Measurements from ENCODE around the gene TGM5.

Gene TGM5

DNA sequence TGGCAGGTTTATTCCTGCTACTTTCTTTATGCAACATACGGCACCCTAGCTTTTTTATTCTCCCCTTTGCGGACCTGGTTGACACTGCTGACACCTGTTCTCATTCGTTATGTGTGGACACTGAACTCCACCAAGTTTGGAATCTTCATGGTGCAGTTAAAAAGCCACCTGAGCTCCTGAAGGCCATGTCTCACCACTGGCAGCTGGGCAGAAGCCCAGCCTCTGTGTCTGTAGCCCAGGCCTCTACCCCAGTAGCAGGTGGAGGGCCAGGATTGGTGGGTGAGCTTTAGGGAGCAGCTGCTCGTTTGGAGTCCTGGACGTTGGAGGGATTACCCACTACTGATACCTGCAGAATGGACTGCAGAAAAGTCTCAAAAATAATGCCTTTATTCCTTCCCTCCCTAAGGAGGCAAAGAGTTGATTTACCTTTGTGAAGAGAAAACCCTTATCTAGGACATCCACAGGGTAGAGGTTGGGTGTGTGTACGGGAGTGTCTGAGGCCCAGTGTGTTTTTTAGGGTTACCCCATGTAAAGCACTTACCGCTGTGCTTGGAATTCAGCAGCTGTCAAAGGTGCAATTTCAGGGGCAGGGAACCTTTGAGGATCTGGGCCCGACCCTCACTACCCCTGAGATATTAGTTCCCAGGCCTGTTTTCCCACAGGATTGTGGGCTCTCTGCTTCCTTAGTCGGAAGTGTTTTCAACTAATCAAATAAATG is 82.2 kb downstream of the TGM5 start:
- DNase-seq (ENCODE audit: low read depth), result no peak
- TF ChIP-seq, protein P1, sequence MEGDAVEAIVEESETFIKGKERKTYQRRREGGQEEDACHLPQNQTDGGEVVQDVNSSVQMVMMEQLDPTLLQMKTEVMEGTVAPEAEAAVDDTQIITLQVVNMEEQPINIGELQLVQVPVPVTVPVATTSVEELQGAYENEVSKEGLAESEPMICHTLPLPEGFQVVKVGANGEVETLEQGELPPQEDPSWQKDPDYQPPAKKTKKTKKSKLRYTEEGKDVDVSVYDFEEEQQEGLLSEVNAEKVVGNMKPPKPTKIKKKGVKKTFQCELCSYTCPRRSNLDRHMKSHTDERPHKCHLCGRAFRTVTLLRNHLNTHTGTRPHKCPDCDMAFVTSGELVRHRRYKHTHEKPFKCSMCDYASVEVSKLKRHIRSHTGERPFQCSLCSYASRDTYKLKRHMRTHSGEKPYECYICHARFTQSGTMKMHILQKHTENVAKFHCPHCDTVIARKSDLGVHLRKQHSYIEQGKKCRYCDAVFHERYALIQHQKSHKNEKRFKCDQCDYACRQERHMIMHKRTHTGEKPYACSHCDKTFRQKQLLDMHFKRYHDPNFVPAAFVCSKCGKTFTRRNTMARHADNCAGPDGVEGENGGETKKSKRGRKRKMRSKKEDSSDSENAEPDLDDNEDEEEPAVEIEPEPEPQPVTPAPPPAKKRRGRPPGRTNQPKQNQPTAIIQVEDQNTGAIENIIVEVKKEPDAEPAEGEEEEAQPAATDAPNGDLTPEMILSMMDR (conservative IDR thresholded peaks at IDR 0.05; ENCODE audit: low read depth, low read length), result no peak
- H3K4me3 ChIP-seq (ENCODE audit: low read length), result peak overlapping the region; percentile 89

DNA sequence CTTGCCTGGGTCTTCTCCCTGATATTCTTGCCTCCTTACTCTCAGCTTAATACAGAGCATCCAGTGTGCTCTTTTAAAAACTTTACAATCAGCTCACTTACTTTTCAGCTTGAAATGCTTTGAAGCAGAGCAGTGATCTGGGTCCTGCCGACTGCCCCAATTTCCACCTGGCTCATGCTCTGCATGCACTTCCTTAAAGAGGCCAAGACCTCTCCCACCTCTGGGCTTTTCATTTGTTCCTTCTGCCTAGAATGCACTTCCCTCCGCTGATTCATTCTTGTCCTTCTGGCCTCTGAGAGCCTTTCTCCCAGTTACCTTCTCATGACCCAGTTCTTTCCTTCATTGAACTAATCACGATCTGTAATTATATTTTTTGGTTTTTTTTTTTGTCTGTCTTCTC is 83.5 kb downstream of the TGM5 start:
- TF ChIP-seq, protein P1 (conservative IDR thresholded peaks at IDR 0.05; ENCODE audit: low read depth, low read length), result no peak
- DNase-seq (ENCODE audit: low read depth), result no peak
- H3K4me3 ChIP-seq (ENCODE audit: low read length), result no peak overlapping the region

All from retinal pigment epithelial cell (primary cell).